GM15510 (cell line): ENCODE measurements around the gene NFIL3.

Experiments used
- POLR2A ChIP-seq: IDR thresholded peaks from 3 replicates; pipeline ENCODE4 v1.6.1; 2011; ENCODE audit warnings: borderline replicate concordance; ENCODE audit not compliant: insufficient read length; ENCODE audit errors: extremely low read depth

The NFIL3 gene

GRCh38 chr9:91386765-91387164 lies 36.9 kb downstream of the NFIL3 start:
- TF ChIP-seq POLR2A = no peak

- no peak for TF ChIP-seq POLR2A
Observed at GRCh38 chr9:91384954-91385353, 38.7 kb downstream of the NFIL3 start.

- no peak for TF ChIP-seq POLR2A
Observed at GRCh38 chr9:91383577-91383976, 40.1 kb downstream of the NFIL3 start.

- no peak for TF ChIP-seq POLR2A
Observed at GRCh38 chr9:91382298-91382697, 41.3 kb downstream of the NFIL3 start.

GRCh38 chr9:91379426-91379825 lies 44.2 kb downstream of the NFIL3 start:
- no peak for TF ChIP-seq POLR2A

- no peak for TF ChIP-seq POLR2A
Observed at GRCh38 chr9:91378695-91379127, 44.9 kb downstream of the NFIL3 start.

- TF ChIP-seq POLR2A = no peak
Observed at GRCh38 chr9:91376239-91376638, 47.4 kb downstream of the NFIL3 start.

- TF ChIP-seq POLR2A = no peak
Observed at GRCh38 chr9:91374939-91375338, 48.7 kb downstream of the NFIL3 start.

- no peak for TF ChIP-seq POLR2A
Observed at GRCh38 chr9:91371894-91372293, 51.7 kb downstream of the NFIL3 start.

GRCh38 chr9:91364702-91365101 lies 58.9 kb downstream of the NFIL3 start:
- no peak for TF ChIP-seq POLR2A

GRCh38 chr9:91364005-91364404 lies 59.6 kb downstream of the NFIL3 start:
- no peak for TF ChIP-seq POLR2A

GRCh38 chr9:91362051-91362611 lies 61.5 kb downstream of the NFIL3 start:
- no peak for TF ChIP-seq POLR2A

GRCh38 chr9:91361291-91362050 lies 62.2 kb downstream of the NFIL3 start, which contains the start of gene AUH:
Gene AUH (minus strand): TSS chr9:91361918. CDS start chr9:91361889, 29 bp downstream.
- TF ChIP-seq POLR2A = peak; percentile 68

GRCh38 chr9:91360551-91361290 lies 62.9 kb downstream of the NFIL3 start:
- TF ChIP-seq POLR2A = no peak

- no peak for TF ChIP-seq POLR2A
Observed at GRCh38 chr9:91359734-91360470, 63.7 kb downstream of the NFIL3 start.
